Body of pancreas (tissue), 4 donors: ENCODE results near the gene ZFAND3. TPM values are rescaled to one million over a fixed set of nuclear protein-coding genes. Genes with fewer than 3 reads are reported as not detected.

ENCODE experiments used
- ATAC-seq: fragments of 150-250 bp; one replicate; pipeline ENCODE4 v1.9.1; 2016
- DNase-seq, 4 donors: peaks; one replicate each; pipeline ENCODE4 v3.0.0-alpha.2; 2019
- H3K27ac ChIP-seq, 4 donors: fragments of 200-600 bp; sonication (generic); 1 replicate in 3 of 4; 2 replicates in 1 of 4; pipeline versions ENCODE4 v1.5.1 to v1.6.1; 2016 to 2019; ENCODE audit warnings: mild to moderate bottlenecking in 1 of 4, mixed read lengths in 1 of 4, moderate library complexity in 1 of 4
- H3K27me3 ChIP-seq, 2 donors: fragments of 200-600 bp; sonication (generic); one replicate each; pipeline ENCODE4 v1.6.0; 2016; ENCODE audit warnings: mild to moderate bottlenecking in 1 of 2
- H3K36me3 ChIP-seq, 2 donors: fragments of 200-600 bp; sonication (generic); replicated peaks in 1 of 2; 2 replicates each; pipeline ENCODE4 v1.5.1; 2016; ENCODE audit warnings: low read depth in 2 of 2; ENCODE audit not compliant: insufficient read depth in 1 of 2
- H3K4me1 ChIP-seq: fragments of 200-600 bp; sonication (generic); one replicate; pipeline ENCODE4 v1.6.0; 2016
- H3K4me3 ChIP-seq, 2 donors: fragments of 200-600 bp; sonication (generic); 1 replicate in 1 of 2; 2 replicates in 1 of 2; pipeline ENCODE4 v1.5.1; 2016 to 2019
- H3K9me3 ChIP-seq, 3 donors: fragments of 200-600 bp; sonication (generic); 1 replicate in 2 of 3; 2 replicates in 1 of 3; pipeline ENCODE4 v1.5.1; 2016
- POLR2A ChIP-seq, 3 donors: fragments of 450-650 bp; IDR thresholded peaks; one replicate each; pipeline ENCODE4 v1.6.1; 2016; ENCODE audit warnings: antibody characterized with exemption in 3 of 3, mild to moderate bottlenecking in 2 of 3
- WGBS, 2 donors: methylation state at CpG; one replicate each; pipeline ENCODE4 v1.1.5; 2017; 5-methylcytosine and 5-hydroxymethylcytosine counted together
- intact Hi-C: fragments of 100-400 bp; cut with DNase I; formaldehyde crosslinking; loops from one replicate; pipeline ENCODE4 v1.15.1; 2023
- total RNA-seq, 2 donors: library from RNA; depleted of rRNA; stranded (reverse); fragments of >200 nt; gene quantifications; one replicate each; pipeline ENCODE4 v1.1.0, GENCODE V29; 2016
- TF ChIP-seq, protein P1 (sequence below), 7 experiments: fragments of 450-650 bp in 4 of 7; fragments of 200-600 bp in 3 of 7; sonication (generic) in 3 of 7; IDR thresholded peaks; one replicate each; pipeline ENCODE4 v1.5.1; 2016 to 2019; ENCODE audit warnings: antibody characterized with exemption in 7 of 7

The ZFAND3 gene
- total RNA-seq, 2 donors from 2014 or later = 20.8 to 27.0 TPM

DNA sequence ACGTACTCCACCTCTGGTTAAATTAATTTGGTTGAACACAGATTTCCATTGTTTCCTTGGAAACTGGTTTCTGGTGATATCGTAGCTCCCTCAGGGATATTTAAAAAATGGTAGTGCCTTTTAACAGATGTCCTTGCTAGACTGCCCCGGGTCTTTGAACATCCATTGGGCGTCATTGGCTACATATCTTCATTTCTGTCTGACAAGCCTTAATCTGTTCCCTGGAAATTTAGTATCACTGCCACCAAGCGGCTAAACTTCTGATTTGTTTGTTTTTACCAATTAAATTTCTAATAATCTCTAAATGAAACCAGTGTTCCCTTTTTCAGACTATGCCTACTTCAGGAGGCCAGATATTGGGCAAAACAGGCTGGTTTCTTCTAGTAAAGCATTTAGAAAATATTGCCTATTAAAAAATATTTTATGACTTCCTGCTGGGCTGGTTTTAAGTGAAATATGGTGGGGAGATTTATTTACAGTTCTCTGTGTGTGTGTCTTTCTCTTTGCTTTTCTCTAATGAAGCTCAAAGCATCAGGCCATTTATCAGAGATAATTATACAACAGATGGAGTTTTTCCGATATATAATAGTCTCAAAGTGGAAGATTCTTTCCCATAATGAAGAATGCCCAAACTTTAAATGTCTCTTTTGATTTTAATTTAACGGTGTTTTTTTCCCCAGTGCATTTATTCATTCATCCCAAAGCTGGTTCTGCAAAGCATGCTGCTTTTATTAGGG, 249.5 kb downstream of the ZFAND3 start:
- Histone ChIP-seq H3K4me3 (no peak overlapping the region), H3K36me3 (no peaks in the 10 kb centered on the region), H3K27me3 (no peaks in the 10 kb centered on the region), H3K9me3 (no peaks in the 10 kb centered on the region), H3K4me1 (no peaks in the 10 kb centered on the region), H3K27ac (no peak overlapping the region)
- intact Hi-C loops = no loop called here
- no peak for ATAC-seq
- no peak for TF ChIP-seq POLR2A (IDR thresholded peaks at IDR 0.05)
- TF ChIP-seq, protein P1, sequence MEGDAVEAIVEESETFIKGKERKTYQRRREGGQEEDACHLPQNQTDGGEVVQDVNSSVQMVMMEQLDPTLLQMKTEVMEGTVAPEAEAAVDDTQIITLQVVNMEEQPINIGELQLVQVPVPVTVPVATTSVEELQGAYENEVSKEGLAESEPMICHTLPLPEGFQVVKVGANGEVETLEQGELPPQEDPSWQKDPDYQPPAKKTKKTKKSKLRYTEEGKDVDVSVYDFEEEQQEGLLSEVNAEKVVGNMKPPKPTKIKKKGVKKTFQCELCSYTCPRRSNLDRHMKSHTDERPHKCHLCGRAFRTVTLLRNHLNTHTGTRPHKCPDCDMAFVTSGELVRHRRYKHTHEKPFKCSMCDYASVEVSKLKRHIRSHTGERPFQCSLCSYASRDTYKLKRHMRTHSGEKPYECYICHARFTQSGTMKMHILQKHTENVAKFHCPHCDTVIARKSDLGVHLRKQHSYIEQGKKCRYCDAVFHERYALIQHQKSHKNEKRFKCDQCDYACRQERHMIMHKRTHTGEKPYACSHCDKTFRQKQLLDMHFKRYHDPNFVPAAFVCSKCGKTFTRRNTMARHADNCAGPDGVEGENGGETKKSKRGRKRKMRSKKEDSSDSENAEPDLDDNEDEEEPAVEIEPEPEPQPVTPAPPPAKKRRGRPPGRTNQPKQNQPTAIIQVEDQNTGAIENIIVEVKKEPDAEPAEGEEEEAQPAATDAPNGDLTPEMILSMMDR (IDR thresholded peaks at IDR 0.05) = peak in 3 of 7 experiments; percentile 10 to 25 (median 18)
- peak in 1 of 4 donors; percentile 5 for DNase-seq
- WGBS, 2 donors = 54 to 55% methylated on average over 7 of the region's 7 CpGs

DNA sequence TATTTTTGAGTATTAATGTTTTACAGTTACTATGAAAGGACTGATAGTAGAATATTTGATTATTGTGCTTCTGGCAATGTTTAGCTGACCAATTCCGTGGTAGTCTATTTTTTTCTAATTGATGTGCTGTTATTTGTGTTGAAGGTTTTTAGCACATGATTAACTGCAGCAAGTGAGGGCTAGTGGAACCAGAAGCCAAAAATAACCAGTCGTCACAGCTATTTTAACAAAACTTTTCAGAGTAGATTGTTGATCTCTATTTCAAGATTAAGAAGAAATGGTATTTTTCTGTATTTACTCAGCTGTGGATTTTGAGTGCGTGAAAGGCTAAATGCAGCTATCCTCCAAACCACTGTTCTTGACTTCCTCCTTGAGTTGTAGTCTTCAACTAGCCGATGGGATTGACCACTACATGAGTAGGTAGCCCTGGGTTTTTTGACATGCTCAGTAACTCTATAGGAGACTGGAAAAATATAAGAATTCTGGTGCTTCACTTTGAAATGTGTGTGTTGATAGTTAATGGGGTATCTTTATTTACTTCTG, 258.0 kb downstream of the ZFAND3 start:
- Histone ChIP-seq H3K4me1 (peaks cover 36% of the 10 kb centered on the region), H3K27me3 (no peaks in the 10 kb centered on the region), H3K36me3 (peaks cover 0 to 2% of the 10 kb centered on the region in 2 donors), H3K4me3 (no peak overlapping the region), H3K27ac (no peak overlapping the region), H3K9me3 (no peaks in the 10 kb centered on the region)
- 33 to 37% methylated on average over 4 of the region's 4 CpGs for WGBS, 2 donors
- DNase-seq = no peak
- intact Hi-C loops = no loop called here
- TF ChIP-seq POLR2A (IDR thresholded peaks at IDR 0.05) = no peak
- TF ChIP-seq, protein P1 (IDR thresholded peaks at IDR 0.05) = no peak
- ATAC-seq = no peak

DNA sequence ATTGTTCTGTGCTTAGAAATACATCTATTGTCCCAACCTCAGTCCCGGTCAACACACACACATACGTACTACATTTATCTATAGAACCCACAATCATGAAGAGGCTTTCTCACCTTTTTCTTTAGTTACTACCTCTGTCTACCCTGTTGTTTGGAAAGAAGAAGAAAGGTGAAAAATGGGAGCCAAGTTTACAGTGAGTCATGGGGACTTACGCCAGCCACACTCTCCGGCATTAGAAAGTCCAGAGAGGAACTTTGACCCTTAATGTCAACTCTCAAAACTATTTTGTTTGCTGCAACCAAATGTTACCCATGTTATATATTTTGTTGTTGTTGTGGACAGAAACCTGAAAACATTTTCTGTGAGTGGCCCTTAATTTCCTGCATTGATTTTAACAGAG, 259.1 kb downstream of the ZFAND3 start:
- H3K27me3 ChIP-seq = no peaks in the 10 kb centered on the region
- no peak for TF ChIP-seq POLR2A (IDR thresholded peaks at IDR 0.05)
- TF ChIP-seq, protein P1 (IDR thresholded peaks at IDR 0.05) = no peak
- H3K4me3 ChIP-seq = no peak overlapping the region
- H3K36me3 ChIP-seq = peaks cover 0 to 2% of the 10 kb centered on the region in 2 donors
- H3K4me1 ChIP-seq = peaks cover 36% of the 10 kb centered on the region
- H3K9me3 ChIP-seq = no peaks in the 10 kb centered on the region
- no peak overlapping the region for H3K27ac ChIP-seq
- intact Hi-C loops = no loop called here
- WGBS, 2 donors = 62 to 75% methylated on average over 4 of the region's 4 CpGs
- no peak for ATAC-seq
- DNase-seq = peak in 2 of 4 donors; percentile 16 to 27

DNA sequence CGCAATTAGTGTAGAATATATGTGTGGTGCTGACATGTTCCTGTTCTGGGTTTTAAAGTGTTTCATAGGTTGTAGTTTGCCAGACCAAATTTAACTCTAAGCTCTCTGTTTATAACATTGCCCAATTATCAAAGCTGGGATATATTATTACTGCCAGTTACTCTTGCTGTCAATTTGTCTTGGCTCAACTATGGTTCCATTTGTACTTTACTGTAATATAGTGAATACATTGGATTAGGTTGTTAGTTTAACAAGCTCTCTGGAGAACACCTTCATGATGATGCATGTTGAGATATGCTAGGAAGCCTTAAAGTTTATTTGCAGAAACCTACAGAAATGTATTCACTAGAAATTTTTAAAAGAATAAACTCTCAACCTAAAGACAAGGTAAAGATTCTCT, 259.6 kb downstream of the ZFAND3 start:
- Histone ChIP-seq H3K27me3 (no peaks in the 10 kb centered on the region), H3K36me3 (peaks cover 0 to 2% of the 10 kb centered on the region in 2 donors), H3K4me1 (peaks cover 36% of the 10 kb centered on the region), H3K27ac (no peak overlapping the region), H3K9me3 (no peaks in the 10 kb centered on the region), H3K4me3 (no peak overlapping the region)
- 90 to 95% methylated on average over 1 of the region's 1 CpG for WGBS, 2 donors
- DNase-seq = no peak
- intact Hi-C loops = no loop called here
- ATAC-seq = no peak
- TF ChIP-seq, protein P1 (IDR thresholded peaks at IDR 0.05) = no peak
- no peak for TF ChIP-seq POLR2A (IDR thresholded peaks at IDR 0.05)
